ENCODE results near the gene SHCBP1L.

GRCh38 chr1:182857212-182857611, 95.8 kb downstream of the SHCBP1L start:
- TF ChIP-seq POLR2A (IDR thresholded peaks at IDR 0.05): no peak
- no peak for TF ChIP-seq POLR2AphosphoS5 (IDR thresholded peaks at IDR 0.05)
- no peak for TF ChIP-seq CTCF (IDR thresholded peaks at IDR 0.05)

Data from sigmoid colon (tissue), 4 donors.